A549 (cell line): ENCODE data around the gene RHOBTB1.

ENCODE experiments used
- BHLHE40 ChIP-seq: IDR thresholded peaks from 2 replicates; pipeline ENCODE4 v1.6.1; 2012; ENCODE audit warnings: low read depth, low read length, inconsistent platforms
- HDAC2 ChIP-seq: fragments of 200-600 bp; sonication (generic); IDR thresholded peaks from 2 replicates; pipeline ENCODE4 v1.6.1; 2016
- HOXB13 ChIP-seq: fragments of 250-450 bp; sonication (Bioruptor Pico); IDR thresholded peaks from 2 replicates; pipeline ENCODE4 v1.5.0; 2020; ENCODE audit warnings: low read depth, mild to moderate bottlenecking, moderate library complexity
- MAFK ChIP-seq: fragments of 450-650 bp; IDR thresholded peaks from 2 replicates; pipeline ENCODE4 v1.6.1; 2014; ENCODE audit not compliant: partially characterized antibody
- POLR2A ChIP-seq: IDR thresholded peaks from 2 replicates; pipeline ENCODE4 v1.6.1; 2012; ENCODE audit warnings: mild to moderate bottlenecking, low read length
- RAD21 ChIP-seq, 2 experiments: fragments of >200 bp in 1 of 2; sonication (Bioruptor Twin) in 1 of 2; formaldehyde crosslinking in 1 of 2; IDR thresholded peaks in 1 of 2; conservative IDR thresholded peaks in 1 of 2; 2 replicates in 1 of 2; 3 replicates in 1 of 2; pipeline ENCODE4 v1.6.1; 2012 to 2018; ENCODE audit warnings: inconsistent platforms in 1 of 2
- RARB ChIP-seq: fragments of 250-450 bp; sonication (Bioruptor Pico); IDR thresholded peaks from 2 replicates; pipeline ENCODE4 v1.8.0; 2021; ENCODE audit warnings: mild to moderate bottlenecking, moderate library complexity
- ZC3H11A ChIP-seq: fragments of 450-650 bp; IDR thresholded peaks from 2 replicates; pipeline ENCODE4 v1.6.1; 2014; ENCODE audit warnings: antibody characterized with exemption, mild to moderate bottlenecking
- TF ChIP-seq, protein P1 (sequence below): fragments of >200 bp; sonication (Bioruptor Twin); formaldehyde crosslinking; IDR thresholded peaks from 3 replicates; pipeline ENCODE4 v1.5.1; 2016
- TF ChIP-seq, protein P2 (sequence below): fragments of 150-350 bp; IDR thresholded peaks from 2 replicates; pipeline ENCODE4 v1.6.1; 2014; ENCODE audit warnings: low read depth, mild to moderate bottlenecking, low read length
- TF ChIP-seq, protein P3 (sequence below): fragments of 200-600 bp; sonication (generic); IDR thresholded peaks from 2 replicates; pipeline ENCODE4 v1.6.1; 2016; ENCODE audit warnings: antibody characterized with exemption, mild to moderate bottlenecking, moderate library complexity

DNA sequence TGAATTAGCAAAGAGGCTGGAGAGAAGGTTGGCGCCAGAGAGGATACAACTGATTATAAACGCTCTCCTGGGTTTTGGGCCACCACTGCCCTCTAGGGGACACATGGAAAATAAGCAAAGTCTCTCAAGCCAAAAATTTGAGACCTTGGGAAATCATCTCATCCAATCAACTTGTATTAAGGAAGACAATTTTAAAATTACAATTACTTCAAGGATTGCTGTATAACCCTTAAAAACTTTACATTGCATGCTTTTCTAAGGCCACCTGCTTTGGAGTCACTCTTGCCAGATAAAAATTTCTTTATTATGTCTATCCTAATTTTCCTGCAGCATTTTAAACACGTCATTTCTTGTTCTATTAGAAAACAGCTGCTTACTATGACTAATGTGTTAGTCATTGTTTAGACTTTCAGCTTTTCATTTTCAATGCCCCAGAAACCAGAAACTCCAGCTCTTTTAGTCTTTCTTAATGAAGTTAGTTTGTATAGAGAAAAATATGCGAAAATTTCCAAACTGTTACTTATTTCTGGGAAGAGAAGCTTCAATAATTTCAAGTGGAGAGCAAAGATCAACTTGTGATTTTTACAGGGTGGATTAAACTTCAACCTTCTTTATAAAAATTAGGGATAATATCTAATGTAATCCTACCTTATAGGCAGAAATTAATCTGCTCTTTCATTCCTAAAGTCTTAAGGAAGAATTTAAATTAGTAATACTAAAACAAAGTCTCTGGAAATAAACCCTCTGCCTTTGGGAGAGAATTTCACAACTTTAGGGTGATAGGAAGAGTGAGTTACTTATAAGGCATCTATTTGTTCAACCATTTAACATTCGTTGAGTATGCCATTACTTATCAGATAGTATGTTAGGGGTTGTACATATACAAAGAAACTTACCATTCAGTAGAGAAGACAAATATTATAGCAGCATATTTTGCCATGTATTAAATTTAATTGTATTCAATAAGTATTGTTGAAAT is 20.6 kb upstream of the RHOBTB1 start:
- TF ChIP-seq, protein P1, sequence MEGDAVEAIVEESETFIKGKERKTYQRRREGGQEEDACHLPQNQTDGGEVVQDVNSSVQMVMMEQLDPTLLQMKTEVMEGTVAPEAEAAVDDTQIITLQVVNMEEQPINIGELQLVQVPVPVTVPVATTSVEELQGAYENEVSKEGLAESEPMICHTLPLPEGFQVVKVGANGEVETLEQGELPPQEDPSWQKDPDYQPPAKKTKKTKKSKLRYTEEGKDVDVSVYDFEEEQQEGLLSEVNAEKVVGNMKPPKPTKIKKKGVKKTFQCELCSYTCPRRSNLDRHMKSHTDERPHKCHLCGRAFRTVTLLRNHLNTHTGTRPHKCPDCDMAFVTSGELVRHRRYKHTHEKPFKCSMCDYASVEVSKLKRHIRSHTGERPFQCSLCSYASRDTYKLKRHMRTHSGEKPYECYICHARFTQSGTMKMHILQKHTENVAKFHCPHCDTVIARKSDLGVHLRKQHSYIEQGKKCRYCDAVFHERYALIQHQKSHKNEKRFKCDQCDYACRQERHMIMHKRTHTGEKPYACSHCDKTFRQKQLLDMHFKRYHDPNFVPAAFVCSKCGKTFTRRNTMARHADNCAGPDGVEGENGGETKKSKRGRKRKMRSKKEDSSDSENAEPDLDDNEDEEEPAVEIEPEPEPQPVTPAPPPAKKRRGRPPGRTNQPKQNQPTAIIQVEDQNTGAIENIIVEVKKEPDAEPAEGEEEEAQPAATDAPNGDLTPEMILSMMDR, result peak; percentile 91
- TF ChIP-seq HOXB13 (CRISPR knock-in tag) (no peak), RAD21 (conservative IDR thresholded peaks at IDR 0.05 in 1 of 2, IDR thresholded peaks at IDR 0.05 in 1 of 2) (peak; percentile 90 to 91), ZC3H11A (no peak), HDAC2 (no peak), BHLHE40 (no peak), RARB (no peak), MAFK (no peak), POLR2A (no peak)
- TF ChIP-seq, protein P2, sequence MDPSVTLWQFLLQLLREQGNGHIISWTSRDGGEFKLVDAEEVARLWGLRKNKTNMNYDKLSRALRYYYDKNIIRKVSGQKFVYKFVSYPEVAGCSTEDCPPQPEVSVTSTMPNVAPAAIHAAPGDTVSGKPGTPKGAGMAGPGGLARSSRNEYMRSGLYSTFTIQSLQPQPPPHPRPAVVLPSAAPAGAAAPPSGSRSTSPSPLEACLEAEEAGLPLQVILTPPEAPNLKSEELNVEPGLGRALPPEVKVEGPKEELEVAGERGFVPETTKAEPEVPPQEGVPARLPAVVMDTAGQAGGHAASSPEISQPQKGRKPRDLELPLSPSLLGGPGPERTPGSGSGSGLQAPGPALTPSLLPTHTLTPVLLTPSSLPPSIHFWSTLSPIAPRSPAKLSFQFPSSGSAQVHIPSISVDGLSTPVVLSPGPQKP, result no peak
- TF ChIP-seq, protein P3, sequence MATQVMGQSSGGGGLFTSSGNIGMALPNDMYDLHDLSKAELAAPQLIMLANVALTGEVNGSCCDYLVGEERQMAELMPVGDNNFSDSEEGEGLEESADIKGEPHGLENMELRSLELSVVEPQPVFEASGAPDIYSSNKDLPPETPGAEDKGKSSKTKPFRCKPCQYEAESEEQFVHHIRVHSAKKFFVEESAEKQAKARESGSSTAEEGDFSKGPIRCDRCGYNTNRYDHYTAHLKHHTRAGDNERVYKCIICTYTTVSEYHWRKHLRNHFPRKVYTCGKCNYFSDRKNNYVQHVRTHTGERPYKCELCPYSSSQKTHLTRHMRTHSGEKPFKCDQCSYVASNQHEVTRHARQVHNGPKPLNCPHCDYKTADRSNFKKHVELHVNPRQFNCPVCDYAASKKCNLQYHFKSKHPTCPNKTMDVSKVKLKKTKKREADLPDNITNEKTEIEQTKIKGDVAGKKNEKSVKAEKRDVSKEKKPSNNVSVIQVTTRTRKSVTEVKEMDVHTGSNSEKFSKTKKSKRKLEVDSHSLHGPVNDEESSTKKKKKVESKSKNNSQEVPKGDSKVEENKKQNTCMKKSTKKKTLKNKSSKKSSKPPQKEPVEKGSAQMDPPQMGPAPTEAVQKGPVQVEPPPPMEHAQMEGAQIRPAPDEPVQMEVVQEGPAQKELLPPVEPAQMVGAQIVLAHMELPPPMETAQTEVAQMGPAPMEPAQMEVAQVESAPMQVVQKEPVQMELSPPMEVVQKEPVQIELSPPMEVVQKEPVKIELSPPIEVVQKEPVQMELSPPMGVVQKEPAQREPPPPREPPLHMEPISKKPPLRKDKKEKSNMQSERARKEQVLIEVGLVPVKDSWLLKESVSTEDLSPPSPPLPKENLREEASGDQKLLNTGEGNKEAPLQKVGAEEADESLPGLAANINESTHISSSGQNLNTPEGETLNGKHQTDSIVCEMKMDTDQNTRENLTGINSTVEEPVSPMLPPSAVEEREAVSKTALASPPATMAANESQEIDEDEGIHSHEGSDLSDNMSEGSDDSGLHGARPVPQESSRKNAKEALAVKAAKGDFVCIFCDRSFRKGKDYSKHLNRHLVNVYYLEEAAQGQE, result no peak
